NCI-H748 (cell line): Measurements from ENCODE around the gene ANKRD50.

Experiments used
- DNase-seq: peaks from one replicate; lab custom pipeline; 2025; ENCODE audit not compliant: unreplicated experiment; lab: John Stamatoyannopoulos, UW

ANKRD50 gene

DNA sequence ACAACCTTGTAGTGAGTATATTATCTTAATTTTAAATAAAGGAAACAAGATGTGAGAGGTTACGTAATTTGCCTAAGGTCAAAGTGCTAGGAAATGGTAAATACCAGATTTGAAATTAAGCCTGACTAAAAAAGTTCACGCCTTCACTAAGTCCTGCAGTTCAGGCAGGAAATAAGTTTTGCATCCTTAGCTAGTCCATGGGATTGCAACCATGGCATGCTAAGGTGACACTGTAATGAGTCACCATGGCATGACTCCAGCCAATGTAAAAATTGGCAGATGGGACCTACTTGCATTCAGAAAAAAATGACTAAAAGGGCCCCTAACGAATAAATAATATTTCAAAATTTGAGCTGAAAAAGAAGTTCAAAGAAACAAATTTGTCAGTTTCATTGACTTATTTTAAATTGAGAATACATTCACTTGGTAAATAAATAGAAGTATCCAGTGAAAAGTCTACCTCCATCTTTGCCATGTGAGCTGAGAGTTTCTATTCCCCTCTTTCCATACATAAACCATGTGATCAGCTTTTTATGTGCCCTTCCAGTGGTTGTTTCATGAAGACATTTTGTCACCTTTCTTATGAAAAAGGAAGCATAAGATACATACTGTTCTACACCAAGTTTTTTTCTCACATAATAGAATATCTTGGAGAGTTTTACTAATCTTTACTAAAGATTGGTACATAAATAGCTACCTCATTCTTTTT is 72.4 kb downstream of the ANKRD50 start:
- no peak for DNase-seq

DNA sequence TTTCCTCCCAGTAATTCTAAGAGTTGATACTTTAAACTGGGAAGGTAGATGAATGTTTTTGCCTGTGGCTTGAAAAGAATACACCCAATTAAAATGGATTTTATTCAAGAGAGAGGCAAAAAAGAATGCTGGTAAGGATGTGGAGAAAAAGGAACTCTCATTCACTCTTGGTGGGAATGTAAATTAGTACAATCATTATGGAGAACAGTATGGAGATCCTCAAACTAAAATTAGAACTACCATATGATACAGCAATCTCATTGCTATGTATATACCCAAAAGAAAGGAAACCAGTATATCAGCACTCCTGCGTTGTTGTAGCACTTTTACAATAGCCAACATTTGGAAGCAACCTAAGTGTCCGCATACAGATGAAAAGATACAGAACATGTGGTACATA is 75.2 kb downstream of the ANKRD50 start:
- no peak for DNase-seq

GRCh38 chr4:124636788-124637187 is 75.7 kb downstream of the ANKRD50 start:
- DNase-seq = no peak

DNA sequence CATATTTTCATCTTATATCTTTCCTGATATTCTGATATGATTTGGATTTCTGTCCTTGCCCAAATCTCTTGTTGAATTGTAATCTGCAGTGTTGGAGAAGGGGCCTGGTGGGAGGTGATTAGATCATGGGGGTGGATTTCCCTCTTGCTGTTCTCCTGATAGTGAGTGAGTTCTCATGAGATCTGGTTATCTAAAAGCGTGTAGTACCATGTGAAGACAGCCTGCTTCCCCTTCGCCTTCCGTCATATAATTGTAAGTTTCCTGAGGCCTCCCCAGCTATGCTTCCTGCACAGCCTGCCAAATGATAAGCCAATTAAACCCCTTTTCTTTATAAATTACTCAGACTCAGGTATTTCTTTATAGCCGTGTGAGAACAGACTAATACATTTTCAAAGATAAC is 77.2 kb downstream of the ANKRD50 start:
- DNase-seq = no peak

- DNase-seq = no peak
Observed at GRCh38 chr4:124633285-124633941, 79.1 kb downstream of the ANKRD50 start.

DNA sequence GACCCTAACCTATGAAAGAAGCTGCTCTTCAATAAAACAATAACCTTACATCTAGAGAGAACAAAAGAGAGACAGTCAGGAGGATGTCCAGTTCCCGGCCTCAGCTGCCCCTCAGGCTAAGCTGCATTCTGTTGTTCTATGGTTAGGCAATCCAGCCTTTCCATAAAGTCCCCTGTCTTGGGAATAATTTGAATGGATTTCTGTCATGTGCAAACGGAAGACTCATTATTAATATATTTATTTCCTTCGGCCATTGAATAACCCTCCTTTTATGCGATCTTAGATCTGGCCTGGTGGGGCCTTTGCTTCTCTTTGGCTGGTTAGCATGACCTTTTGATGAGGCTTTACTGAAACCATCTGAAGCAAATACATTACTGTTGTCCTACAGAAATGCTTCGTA is 80.1 kb downstream of the ANKRD50 start:
- DNase-seq = no peak

DNA sequence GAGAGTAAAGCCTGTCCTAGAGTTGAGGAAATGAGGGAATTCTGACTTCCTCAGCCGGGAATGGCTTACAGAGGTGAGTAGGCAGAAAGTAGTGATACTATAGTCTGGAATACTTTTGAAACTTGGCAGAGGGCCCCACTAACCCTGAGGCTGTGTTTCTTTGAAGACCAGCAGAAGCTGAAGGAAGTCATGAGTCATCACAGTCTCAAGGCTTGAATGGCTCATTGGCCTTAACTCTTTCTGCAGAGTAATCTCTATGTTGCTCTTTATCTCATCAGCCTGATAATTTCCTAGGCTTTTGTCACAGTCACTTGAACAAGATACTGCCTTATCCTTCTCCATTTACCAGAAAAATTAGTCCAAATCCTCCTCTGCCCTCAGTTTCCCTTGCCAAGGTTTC is 80.8 kb downstream of the ANKRD50 start:
- no peak for DNase-seq

DNA sequence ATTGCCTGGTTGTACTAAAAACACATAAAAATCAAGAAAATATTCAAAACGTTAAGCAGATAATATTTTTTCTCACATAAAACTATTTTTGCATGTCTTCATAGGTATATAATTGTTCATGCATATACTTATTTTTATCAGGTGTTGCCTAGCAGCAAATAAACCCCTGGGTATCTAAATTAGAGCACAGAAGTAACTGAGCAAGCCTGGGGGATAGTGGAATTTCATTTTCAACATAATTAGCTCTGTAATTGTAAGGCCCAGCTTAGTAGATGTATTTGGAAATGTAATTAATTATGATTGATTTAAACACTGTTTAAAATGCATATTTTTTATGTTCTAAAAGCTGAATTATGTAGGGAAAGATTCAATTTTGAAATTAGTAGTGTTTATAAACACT is 82.9 kb downstream of the ANKRD50 start:
- no peak for DNase-seq
